HCT116 (cell line): ENCODE data around the gene PLK2. TPM values are rescaled to one million over a fixed set of nuclear protein-coding genes. Genes with fewer than 3 reads are reported as not detected.

Experiments used
- ATAC-seq: fragments of 200-7000 bp; cut with Tn5 transposase; 2 replicates; pipeline ENCODE4 v1.9.1; 2020; ENCODE audit warnings: mild to moderate bottlenecking, moderate library complexity
- BruUV-seq: library from RNA; stranded (reverse); fragments of 400-500 nt; replicated peaks from 2 replicates; lab custom pipeline; 2021; lab: Mats Ljungman, UMichigan
- CTCF ChIA-PET: fragments of 300-600 bp; sonication (Branson Sonifier 250); formaldehyde crosslinking; loops from one replicate; lab custom pipeline; 2021; ENCODE audit warnings: antibody characterized with exemption; lab: Charles Lee
- POLR2A ChIA-PET: fragments of 300-600, 350-600 bp; sonication (Branson Sonifier 250); formaldehyde crosslinking; loops from one replicate; lab custom pipeline; 2021; ENCODE audit warnings: antibody characterized with exemption; lab: Charles Lee
- RAD21 ChIA-PET, 2 experiments: fragments of 300-600 bp; sonication (Branson Sonifier 250); formaldehyde crosslinking; loops; one replicate each; lab custom pipeline; 2023; ENCODE audit warnings: low total read pairs in 2 of 2; ENCODE audit not compliant: uncharacterized antibody in 2 of 2, unreplicated experiment in 2 of 2, low non-redundant PET in 1 of 2; lab: Charles Lee
- DNase-seq: peaks from one replicate; pipeline ENCODE4 v3.0.0-alpha.2; 2010; ENCODE audit warnings: low read depth, low spot score
- H2AFZ ChIP-seq: fragments of 200-600 bp; shearing (Covaris generic), sonication (generic); 2 replicates; pipeline ENCODE4 v1.6.1; 2017; ENCODE audit warnings: low read depth, mixed run types, mixed read lengths, antibody characterized with exemption, low read length; ENCODE audit not compliant: poor library complexity, severe bottlenecking
- H3K27ac ChIP-seq: 2 replicates; pipeline ENCODE4 v1.5.1; 2012; ENCODE audit warnings: low read depth, low read length
- H3K27me3 ChIP-seq: fragments of 200-600 bp; sonication (generic); 2 replicates; pipeline ENCODE4 v1.6.1; 2016; ENCODE audit warnings: mixed run types, low read length, mixed read lengths; ENCODE audit not compliant: insufficient read depth
- H3K36me3 ChIP-seq, 2 experiments: fragments of 200-500 bp in 1 of 2; fragments of 200-600 bp in 1 of 2; sonication (Bioruptor generic) in 1 of 2; sonication (generic) in 1 of 2; 2 replicates each; pipeline versions ENCODE4 v1.5.1 to v1.6.1; 2014 to 2016; ENCODE audit warnings: low read length in 2 of 2, inconsistent platforms in 1 of 2, mixed read lengths in 1 of 2, mixed run types in 1 of 2; ENCODE audit not compliant: insufficient read depth in 2 of 2, control insufficient read depth in 1 of 2
- H3K4me1 ChIP-seq, 2 experiments: fragments of 200-600 bp in 1 of 2; sonication (generic) in 1 of 2; 2 replicates each; pipeline versions ENCODE4 v1.5.1 to v1.6.1; 2012 to 2017; ENCODE audit warnings: low read length in 2 of 2, inconsistent platforms in 1 of 2, mild to moderate bottlenecking in 1 of 2, mixed read lengths in 1 of 2, mixed run types in 1 of 2, moderate library complexity in 1 of 2; ENCODE audit not compliant: insufficient read depth in 2 of 2, control insufficient read depth in 1 of 2
- H3K4me2 ChIP-seq: fragments of 200-600 bp; sonication (generic); 2 replicates; pipeline ENCODE4 v1.6.1; 2017; ENCODE audit warnings: mixed run types, low read length, mixed read lengths
- H3K4me3 ChIP-seq, 2 experiments: fragments of 200-600 bp in 1 of 2; sonication (generic) in 1 of 2; replicated peaks in 1 of 2; 2 replicates each; pipeline ENCODE4 v1.5.1; 2011 to 2016; ENCODE audit warnings: low read length in 2 of 2, control low read depth in 1 of 2, low read depth in 1 of 2, mild to moderate bottlenecking in 1 of 2, mixed read lengths in 1 of 2, mixed run types in 1 of 2
- H3K79me2 ChIP-seq: fragments of 200-600 bp; sonication (generic); 2 replicates; pipeline ENCODE4 v1.6.1; 2017; ENCODE audit warnings: mild to moderate bottlenecking, mixed run types, low read length, moderate library complexity, mixed read lengths; ENCODE audit not compliant: insufficient read depth
- H3K9ac ChIP-seq: fragments of 200-600 bp; sonication (generic); 2 replicates; pipeline ENCODE4 v1.6.1; 2016; ENCODE audit warnings: low read length, mixed read lengths
- H3K9me2 ChIP-seq: fragments of 200-600 bp; sonication (generic), shearing (Covaris generic); 2 replicates; pipeline ENCODE4 v1.6.1; 2017; ENCODE audit warnings: mixed run types, mild to moderate bottlenecking, moderate library complexity; ENCODE audit not compliant: insufficient read depth
- H3K9me3 ChIP-seq, 2 experiments: fragments of 200-500 bp in 1 of 2; fragments of 200-600 bp in 1 of 2; sonication (Bioruptor generic) in 1 of 2; sonication (generic) in 1 of 2; 2 replicates each; pipeline ENCODE4 v1.6.1; 2014 to 2017; ENCODE audit warnings: low read length in 2 of 2, mixed read lengths in 2 of 2, inconsistent platforms in 1 of 2, low read depth in 1 of 2, mild to moderate bottlenecking in 1 of 2, mixed run types in 1 of 2, moderate library complexity in 1 of 2; ENCODE audit not compliant: control insufficient read depth in 1 of 2, insufficient read depth in 1 of 2
- H4K20me1 ChIP-seq: fragments of 200-600 bp; sonication (generic), shearing (Covaris generic); 2 replicates; pipeline ENCODE4 v1.6.1; 2017; ENCODE audit warnings: mixed run types, mild to moderate bottlenecking, moderate library complexity; ENCODE audit not compliant: insufficient read depth
- CBX3 ChIP-seq: IDR thresholded peaks from 2 replicates; pipeline ENCODE4 v1.6.1; 2012; ENCODE audit warnings: low read depth
- CEBPB ChIP-seq: IDR thresholded peaks from 2 replicates; pipeline ENCODE4 v1.6.1; 2012; ENCODE audit warnings: low read depth
- CTCF ChIP-seq, 3 experiments: fragments of 200-600 bp in 1 of 3; sonication (generic) in 1 of 3; IDR thresholded peaks in 2 of 3; conservative IDR thresholded peaks in 1 of 3; 2 replicates each; pipeline ENCODE4 v1.5.1; 2012 to 2017; ENCODE audit warnings: low read depth in 2 of 3, low read length in 2 of 3, antibody characterized with exemption in 1 of 3, borderline replicate concordance in 1 of 3, control low read depth in 1 of 3, mild to moderate bottlenecking in 1 of 3, mixed read lengths in 1 of 3, mixed run types in 1 of 3, moderate library complexity in 1 of 3; ENCODE audit not compliant: insufficient read depth in 1 of 3
- EGR1 ChIP-seq: IDR thresholded peaks from 2 replicates; pipeline ENCODE4 v1.6.1; 2012; ENCODE audit warnings: low read depth
- ELF1 ChIP-seq: IDR thresholded peaks from 2 replicates; pipeline ENCODE4 v1.6.1; 2012; ENCODE audit warnings: low read depth, borderline replicate concordance
- EZH2 ChIP-seq: fragments of 200-600 bp; sonication (generic); IDR thresholded peaks from 2 replicates; pipeline ENCODE4 v1.6.1; 2017; ENCODE audit warnings: antibody characterized with exemption, mixed run types
- EZH2phosphoT487 ChIP-seq: fragments of 200-600 bp; IDR thresholded peaks from 2 replicates; pipeline ENCODE4 v1.6.1; 2018; ENCODE audit warnings: antibody characterized with exemption, borderline replicate concordance
- FOSL1 ChIP-seq: IDR thresholded peaks from 2 replicates; pipeline ENCODE4 v1.6.1; 2012; ENCODE audit warnings: low read depth
- JUND ChIP-seq: IDR thresholded peaks from 2 replicates; pipeline ENCODE4 v1.6.1; 2012
- POLR2A ChIP-seq: IDR thresholded peaks from 2 replicates; pipeline ENCODE4 v1.7.0; 2011; ENCODE audit warnings: borderline replicate concordance; ENCODE audit not compliant: insufficient read depth, insufficient read length; ENCODE audit errors: extremely low read depth
- POLR2AphosphoS5 ChIP-seq: IDR thresholded peaks from 2 replicates; pipeline ENCODE4 v1.6.1; 2011; ENCODE audit warnings: mild to moderate bottlenecking, low read depth, low read length, moderate library complexity
- RAD21 ChIP-seq: IDR thresholded peaks from 2 replicates; pipeline ENCODE4 v1.6.1; 2012; ENCODE audit warnings: low read depth, mild to moderate bottlenecking
- SRF ChIP-seq: IDR thresholded peaks from 2 replicates; pipeline ENCODE4 v1.6.1; 2012; ENCODE audit warnings: low read depth
- TCF7L2 ChIP-seq: IDR thresholded peaks from 2 replicates; pipeline ENCODE4 v1.7.0; 2011; ENCODE audit warnings: borderline replicate concordance, inconsistent platforms; ENCODE audit not compliant: insufficient read depth, insufficient read length; ENCODE audit errors: extremely low read depth
- YY1 ChIP-seq: IDR thresholded peaks from 2 replicates; pipeline ENCODE4 v1.6.1; 2011; ENCODE audit warnings: low read length, low read depth, moderate library complexity, mild to moderate bottlenecking; ENCODE audit not compliant: insufficient replicate concordance; ENCODE audit errors: extremely low read depth
- ZBTB33 ChIP-seq: IDR thresholded peaks from 2 replicates; pipeline ENCODE4 v1.6.1; 2011; ENCODE audit warnings: mild to moderate bottlenecking, low read length, moderate library complexity; ENCODE audit not compliant: insufficient replicate concordance; ENCODE audit errors: extremely low read depth
- ZFX ChIP-seq: fragments of 450-650 bp; IDR thresholded peaks from 2 replicates; pipeline ENCODE4 v1.6.1; 2017
- intact Hi-C: fragments of 100-400 bp; cut with micrococcal nuclease; formaldehyde crosslinking; loops from 2 replicates; pipeline ENCODE4 v1.10.0; 2022
- total RNA-seq: library from RNA; stranded (reverse); gene quantifications from one replicate; pipeline ENCODE4 v1.2.1, GENCODE V29; 2021; ENCODE audit not compliant: unreplicated experiment
- TF ChIP-seq, protein P1 (sequence below): IDR thresholded peaks from 2 replicates; pipeline ENCODE4 v1.6.1; 2012; ENCODE audit warnings: low read depth
- TF ChIP-seq, protein P2 (sequence below): IDR thresholded peaks from 2 replicates; pipeline ENCODE4 v1.6.1; 2012

Gene PLK2
- total RNA-seq, 1 experiment from 2014 or later = 54.6 TPM

- Histone ChIP-seq H3K4me2 (no peak overlapping the region), H4K20me1 (peaks cover 39% of the 10 kb centered on the region; the same call in 1 of the 2 replicates), H3K27me3 (no peaks in the 10 kb centered on the region), H3K4me3 (no peak overlapping the region), H3K36me3 (peaks cover 46 to 50% of the 10 kb centered on the region in 2 experiments), H3K9ac (no peak overlapping the region), H3K9me2 (no peaks in the 10 kb centered on the region), H3K79me2 (peaks cover 57% of the 10 kb centered on the region), H2AFZ (no peak overlapping the region), H3K27ac (no peak overlapping the region), H3K9me3 (no peaks in the 10 kb centered on the region), H3K4me1 (peaks cover 0 to 34% of the 10 kb centered on the region in 2 experiments; a peak in 3 of 4 replicates)
- BruUV-seq = no TSS peak
- CTCF ChIA-PET = no interaction called here
- no peak for DNase-seq
- no peak for ATAC-seq
- RAD21 ChIA-PET = no interaction called here
- intact Hi-C loops = no loop called here
- POLR2A ChIA-PET = no interaction called here
- TF ChIP-seq ZFX (no peak), POLR2A (no peak), ZBTB33 (no peak), CTCF (IDR thresholded peaks at IDR 0.05 in 2 of 3, conservative IDR thresholded peaks at IDR 0.05 in 1 of 3; ENCODE audit: borderline replicate concordance in 1 of 3, insufficient read depth in 1 of 3, low read depth in 2 of 3, low read length in 2 of 3) (no peak), EZH2phosphoT487 (no peak), YY1 (no peak), FOSL1 (no peak), ELF1 (no peak), EGR1 (no peak), SRF (no peak), EZH2 (no peak), RAD21 (no peak), TCF7L2 (no peak), CBX3 (no peak), CEBPB (no peak), POLR2AphosphoS5 (no peak), JUND (no peak)
- TF ChIP-seq, protein P1, sequence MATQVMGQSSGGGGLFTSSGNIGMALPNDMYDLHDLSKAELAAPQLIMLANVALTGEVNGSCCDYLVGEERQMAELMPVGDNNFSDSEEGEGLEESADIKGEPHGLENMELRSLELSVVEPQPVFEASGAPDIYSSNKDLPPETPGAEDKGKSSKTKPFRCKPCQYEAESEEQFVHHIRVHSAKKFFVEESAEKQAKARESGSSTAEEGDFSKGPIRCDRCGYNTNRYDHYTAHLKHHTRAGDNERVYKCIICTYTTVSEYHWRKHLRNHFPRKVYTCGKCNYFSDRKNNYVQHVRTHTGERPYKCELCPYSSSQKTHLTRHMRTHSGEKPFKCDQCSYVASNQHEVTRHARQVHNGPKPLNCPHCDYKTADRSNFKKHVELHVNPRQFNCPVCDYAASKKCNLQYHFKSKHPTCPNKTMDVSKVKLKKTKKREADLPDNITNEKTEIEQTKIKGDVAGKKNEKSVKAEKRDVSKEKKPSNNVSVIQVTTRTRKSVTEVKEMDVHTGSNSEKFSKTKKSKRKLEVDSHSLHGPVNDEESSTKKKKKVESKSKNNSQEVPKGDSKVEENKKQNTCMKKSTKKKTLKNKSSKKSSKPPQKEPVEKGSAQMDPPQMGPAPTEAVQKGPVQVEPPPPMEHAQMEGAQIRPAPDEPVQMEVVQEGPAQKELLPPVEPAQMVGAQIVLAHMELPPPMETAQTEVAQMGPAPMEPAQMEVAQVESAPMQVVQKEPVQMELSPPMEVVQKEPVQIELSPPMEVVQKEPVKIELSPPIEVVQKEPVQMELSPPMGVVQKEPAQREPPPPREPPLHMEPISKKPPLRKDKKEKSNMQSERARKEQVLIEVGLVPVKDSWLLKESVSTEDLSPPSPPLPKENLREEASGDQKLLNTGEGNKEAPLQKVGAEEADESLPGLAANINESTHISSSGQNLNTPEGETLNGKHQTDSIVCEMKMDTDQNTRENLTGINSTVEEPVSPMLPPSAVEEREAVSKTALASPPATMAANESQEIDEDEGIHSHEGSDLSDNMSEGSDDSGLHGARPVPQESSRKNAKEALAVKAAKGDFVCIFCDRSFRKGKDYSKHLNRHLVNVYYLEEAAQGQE = no peak
- TF ChIP-seq, protein P2, sequence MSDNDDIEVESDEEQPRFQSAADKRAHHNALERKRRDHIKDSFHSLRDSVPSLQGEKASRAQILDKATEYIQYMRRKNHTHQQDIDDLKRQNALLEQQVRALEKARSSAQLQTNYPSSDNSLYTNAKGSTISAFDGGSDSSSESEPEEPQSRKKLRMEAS = no peak
These were observed 3.4 kb downstream of the PLK2 start for GRCh38 chr5:58456486-58456885.
